GM18870 (cell line): ENCODE data around the gene CAV1.

ENCODE experiments used
- ATAC-seq: cut with Tn5 transposase; IDR thresholded peaks from one replicate; pipeline ENCODE4 v1.9.1; 2021; ENCODE audit warnings: moderate library complexity; ENCODE audit not compliant: unreplicated experiment

Gene CAV1

GRCh38 chr7:116554911-116555310, 30.1 kb downstream of the CAV1 start:
- no peak for ATAC-seq

GRCh38 chr7:116557066-116557585, 32.3 kb downstream of the CAV1 start:
- ATAC-seq = no peak

GRCh38 chr7:116557901-116558300, 33.1 kb downstream of the CAV1 start:
- no peak for ATAC-seq

GRCh38 chr7:116560021-116560970, 35.5 kb downstream of the CAV1 start:
- no peak for ATAC-seq

GRCh38 chr7:116561697-116562483, 37.1 kb downstream of the CAV1 start:
- ATAC-seq = no peak

GRCh38 chr7:116562529-116563121, 37.8 kb downstream of the CAV1 start:
- ATAC-seq = no peak

GRCh38 chr7:116565981-116566380, 41.1 kb downstream of the CAV1 start:
- ATAC-seq = no peak

GRCh38 chr7:116566666-116567065, 41.8 kb downstream of the CAV1 start:
- ATAC-seq = no peak

GRCh38 chr7:116569737-116570136, 44.9 kb downstream of the CAV1 start:
- ATAC-seq = no peak

- ATAC-seq = no peak
Observed at GRCh38 chr7:116570306-116570705, 45.5 kb downstream of the CAV1 start.

- no peak for ATAC-seq
Observed at GRCh38 chr7:116571037-116571436, 46.2 kb downstream of the CAV1 start.

- no peak for ATAC-seq
Observed at GRCh38 chr7:116571552-116571951, 46.7 kb downstream of the CAV1 start.

GRCh38 chr7:116572036-116572435, 47.2 kb downstream of the CAV1 start:
- no peak for ATAC-seq

- ATAC-seq = no peak
Observed at GRCh38 chr7:116573541-116573940, 48.7 kb downstream of the CAV1 start.

- no peak for ATAC-seq
Observed at GRCh38 chr7:116574025-116574822, 49.4 kb downstream of the CAV1 start.

GRCh38 chr7:116575853-116576252, 51.0 kb downstream of the CAV1 start:
- no peak for ATAC-seq

- no peak for ATAC-seq
Observed at GRCh38 chr7:116576350-116577319, 51.8 kb downstream of the CAV1 start.

GRCh38 chr7:116577320-116577871, 52.6 kb downstream of the CAV1 start:
- peak; percentile 91 for ATAC-seq

- no peak for ATAC-seq
Observed at GRCh38 chr7:116578526-116578925, 53.7 kb downstream of the CAV1 start.
